ENCODE measurements around the gene PJA2. TPM values are rescaled to one million over a fixed set of nuclear protein-coding genes. Genes with fewer than 3 reads are reported as not detected.
"Not testable (repeated sequence)": the region's sequence is repeated elsewhere in the genome, so short reads cannot be mapped to it uniquely, and the experiment has no call there.

PJA2 gene
- total RNA-seq, 1 experiment from 2014 or later = 14.3 TPM

GRCh38 chr5:109291090-109291489 is 118.7 kb downstream of the PJA2 start:
- H3K27me3 ChIP-seq (ENCODE audit: low read length) = no peaks in the 10 kb centered on the region
- no peak overlapping the region for H3K4me3 ChIP-seq (ENCODE audit: low read length)
- H3K4me2 ChIP-seq (ENCODE audit: low read length) = no peak overlapping the region
- no peak overlapping the region for H3K9ac ChIP-seq (ENCODE audit: low read length)
- no peaks in the 10 kb centered on the region for H3F3A ChIP-seq (ENCODE audit: low read length, unreplicated experiment)
- intact Hi-C loops (cut with micrococcal nuclease) = no loop called here
- no peaks in the 10 kb centered on the region for H3K9me3 ChIP-seq (ENCODE audit: low read length)
- no peak for ATAC-seq
- no peaks in the 10 kb centered on the region for H3K36me3 ChIP-seq (ENCODE audit: low read depth, low read length)
- H2AFZ ChIP-seq (ENCODE audit: low read length) = no peak overlapping the region
- TF ChIP-seq EZH2phosphoT487 (IDR thresholded peaks at IDR 0.05; ENCODE audit: borderline replicate concordance, low read length) (no peak), EZH2 (IDR thresholded peaks at IDR 0.05; ENCODE audit: low read length, unreplicated experiment) (no peak), CTCF (conservative IDR thresholded peaks at IDR 0.05; ENCODE audit: low read depth, low read length) (no peak)
- CTCF ChIA-PET = no interaction called here
- no peak overlapping the region for H3K27ac ChIP-seq (ENCODE audit: low read length)
- H3K79me2 ChIP-seq (ENCODE audit: low read length) = no peaks in the 10 kb centered on the region
- BruUV-seq (replicated peaks) = no TSS peak
- H4K20me1 ChIP-seq (ENCODE audit: low read length) = no peaks in the 10 kb centered on the region
- no peak for DNase-seq
- H3K4me1 ChIP-seq (ENCODE audit: insufficient read depth, low read length) = no peaks in the 10 kb centered on the region
- no peaks in the 10 kb centered on the region for H3K9me2 ChIP-seq (replicated peaks; ENCODE audit: low read length)
- POLR2A ChIA-PET (ENCODE audit: unreplicated experiment) = no interaction called here

- H3K9me3 ChIP-seq (ENCODE audit: low read length) = 0 out of 2 replicates have a peak, but pooled peaks cover under 1% of the 10 kb centered on the region
- no peaks in the 10 kb centered on the region for H3F3A ChIP-seq (ENCODE audit: low read length, unreplicated experiment)
- no peak overlapping the region for H3K9ac ChIP-seq (ENCODE audit: low read length)
- ChIA-PET POLR2A (ENCODE audit: unreplicated experiment) (no interaction called here), CTCF (no interaction called here)
- H3K4me2 ChIP-seq (ENCODE audit: low read length) = no peak overlapping the region
- H3K36me3 ChIP-seq (ENCODE audit: low read depth, low read length) = no peaks in the 10 kb centered on the region
- TF ChIP-seq EZH2 (IDR thresholded peaks at IDR 0.05; ENCODE audit: low read length, unreplicated experiment) = no peak
- TF ChIP-seq CTCF (conservative IDR thresholded peaks at IDR 0.05; ENCODE audit: low read depth, low read length) = no peak
- no peak for TF ChIP-seq EZH2phosphoT487 (IDR thresholded peaks at IDR 0.05; ENCODE audit: borderline replicate concordance, low read length)
- H3K27me3 ChIP-seq (ENCODE audit: low read length) = no peaks in the 10 kb centered on the region
- H4K20me1 ChIP-seq (ENCODE audit: low read length) = no peaks in the 10 kb centered on the region
- no peak overlapping the region for H3K27ac ChIP-seq (ENCODE audit: low read length)
- no peak overlapping the region for H3K4me3 ChIP-seq (ENCODE audit: low read length)
- H3K79me2 ChIP-seq (ENCODE audit: low read length) = no peaks in the 10 kb centered on the region
- no peak for ATAC-seq
- no peak for DNase-seq
- no TSS peak for BruUV-seq (replicated peaks)
- no peaks in the 10 kb centered on the region for H3K9me2 ChIP-seq (replicated peaks; ENCODE audit: low read length)
- intact Hi-C loops (cut with micrococcal nuclease) = no loop called here
- no peak overlapping the region for H2AFZ ChIP-seq (ENCODE audit: low read length)
- H3K4me1 ChIP-seq (ENCODE audit: insufficient read depth, low read length) = no peaks in the 10 kb centered on the region
Observed at GRCh38 chr5:109290231-109290630, 119.5 kb downstream of the PJA2 start.

- H4K20me1 ChIP-seq (ENCODE audit: low read length); H3K79me2 ChIP-seq (ENCODE audit: low read length); POLR2A ChIA-PET (ENCODE audit: unreplicated experiment); CTCF ChIA-PET; intact Hi-C loops (cut with micrococcal nuclease); H3K4me1 ChIP-seq (ENCODE audit: insufficient read depth, low read length); ATAC-seq; H3K4me2 ChIP-seq (ENCODE audit: low read length); BruUV-seq (replicated peaks); H3F3A ChIP-seq (ENCODE audit: low read length, unreplicated experiment); H2AFZ ChIP-seq (ENCODE audit: low read length); H3K4me3 ChIP-seq (ENCODE audit: low read length); H3K9ac ChIP-seq (ENCODE audit: low read length); H3K9me2 ChIP-seq (replicated peaks; ENCODE audit: low read length); H3K27me3 ChIP-seq (ENCODE audit: low read length); H3K36me3 ChIP-seq (ENCODE audit: low read depth, low read length); H3K27ac ChIP-seq (ENCODE audit: low read length); DNase-seq: not testable (repeated sequence)
- peaks cover 12% of the 10 kb centered on the region for H3K9me3 ChIP-seq (ENCODE audit: low read length)
Observed at GRCh38 chr5:109286628-109287027, 123.1 kb downstream of the PJA2 start.

Measured in PC-3 (cell line).